ENCODE results near the gene ERCC8. TPM values are rescaled to one million over a fixed set of nuclear protein-coding genes. Genes with fewer than 3 reads are reported as not detected.
"Not testable (repeated sequence)": the region's sequence is repeated elsewhere in the genome, so short reads cannot be mapped to it uniquely, and the experiment has no call there.

ERCC8 gene
- total RNA-seq, 1 donor from 2014 or later, result 34.6 TPM

DNA sequence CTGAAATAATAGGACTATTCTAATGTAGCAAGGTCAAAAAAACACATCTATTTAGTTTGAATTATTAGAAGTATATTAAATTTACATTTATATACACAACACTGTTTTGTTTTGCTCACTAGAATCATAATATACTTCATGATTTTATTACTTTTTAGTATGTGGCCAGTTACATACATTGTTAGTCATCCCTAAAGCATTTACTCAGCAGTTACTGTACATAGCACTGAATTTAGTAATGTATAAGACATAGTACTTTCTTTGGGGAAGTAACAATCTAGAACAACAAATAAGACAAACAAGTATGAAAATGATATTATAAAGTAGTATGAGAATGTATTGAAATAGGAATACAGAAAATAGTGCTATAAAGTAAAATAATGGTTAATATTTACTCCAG lies 28.2 kb downstream of the ERCC8 start:
- no peak for DNase-seq

DNA sequence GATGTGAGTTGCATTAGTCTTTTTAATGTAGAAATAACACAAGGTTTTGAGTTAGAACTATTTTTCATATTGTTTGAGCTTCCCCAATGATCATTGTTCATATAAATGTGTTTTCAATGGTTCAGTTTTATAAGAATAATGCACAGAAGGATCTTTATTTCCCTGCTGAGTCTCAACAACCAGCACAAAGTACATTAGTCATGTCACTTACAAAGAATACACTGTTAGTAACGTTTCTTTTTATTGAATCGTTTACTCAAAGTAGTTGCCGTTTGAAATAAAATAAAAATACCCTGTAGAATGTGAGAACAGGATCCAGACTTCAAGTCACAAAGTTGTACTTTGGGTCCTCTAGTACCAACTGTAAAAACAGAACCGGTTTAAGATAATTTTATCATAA lies 41.5 kb downstream of the ERCC8 start:
- DNase-seq, result no peak

GRCh38 chr5:60896991-60897390 lies 47.9 kb downstream of the ERCC8 start:
- DNase-seq, result no peak

DNA sequence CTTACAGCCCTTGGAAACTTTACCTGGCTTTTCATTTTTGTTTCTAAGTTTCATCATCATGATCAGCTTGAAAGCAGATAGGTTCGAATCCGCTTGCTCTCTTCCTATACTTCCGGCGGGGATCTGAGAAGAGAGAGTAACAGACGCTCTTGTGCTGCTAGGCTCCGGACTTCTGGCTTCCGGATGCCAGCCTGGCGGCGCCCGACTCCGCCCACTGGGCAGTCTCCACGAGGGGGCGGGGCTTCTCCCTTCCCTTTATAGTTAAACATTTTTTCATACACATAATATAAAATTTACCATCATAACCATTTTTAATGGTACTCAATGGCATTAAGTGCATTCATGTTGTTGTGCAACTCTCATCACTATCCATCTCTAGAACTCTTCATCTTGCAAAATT lies 51.3 kb downstream of the ERCC8 start:
- no peak for DNase-seq

DNA sequence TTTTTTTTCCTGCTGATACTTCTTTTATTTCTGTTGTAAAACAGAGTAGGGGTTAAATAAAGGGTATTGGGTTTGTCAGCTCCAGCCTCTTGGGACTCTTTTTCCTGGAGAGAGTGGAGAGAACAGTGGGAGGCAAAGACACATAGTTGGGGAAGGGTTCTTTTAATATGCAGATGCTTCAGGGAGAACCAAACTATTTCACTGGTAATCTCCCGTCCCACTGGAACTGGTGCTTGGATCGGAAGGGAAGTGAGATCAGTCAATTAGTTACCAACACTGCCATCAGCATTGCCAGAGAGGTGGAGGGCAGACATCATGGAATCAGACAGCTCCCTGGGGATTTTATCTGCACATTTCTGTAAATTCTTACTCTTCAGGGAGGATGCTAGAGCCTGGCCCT lies 53.2 kb downstream of the ERCC8 start:
- DNase-seq, result no peak

DNA sequence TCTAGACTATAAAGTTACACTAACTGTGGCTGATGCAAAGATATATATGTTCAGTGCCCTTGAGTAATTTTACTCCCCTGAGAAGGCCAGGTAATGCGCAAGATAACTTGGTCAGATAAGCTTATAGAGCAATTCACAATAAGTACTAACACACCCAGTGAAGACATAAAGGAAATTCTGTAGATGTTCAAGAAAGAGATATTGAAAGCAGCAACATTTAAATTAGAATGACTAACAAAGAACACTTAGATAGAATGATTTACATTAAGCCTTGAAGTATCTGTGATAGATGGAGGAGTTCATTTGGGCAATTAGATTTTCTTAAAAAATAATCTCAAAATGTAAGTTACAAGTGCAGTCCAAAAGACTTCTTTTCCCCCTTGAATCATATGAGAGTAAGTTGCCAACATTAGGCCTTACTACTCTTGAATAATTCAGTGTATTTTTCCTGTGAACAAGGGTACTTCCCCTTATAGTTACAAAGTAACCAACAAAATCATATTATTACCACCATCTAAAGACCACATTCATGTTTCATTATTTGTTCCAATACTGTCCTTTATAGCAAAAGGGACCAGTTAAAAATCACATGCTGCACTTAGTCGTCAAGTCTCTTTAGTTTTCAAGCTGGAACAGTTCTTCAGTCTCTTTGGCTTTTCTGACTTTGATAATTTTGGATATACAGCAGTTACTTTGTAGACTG lies 56.4 kb downstream of the ERCC8 start:
- no peak for DNase-seq

GRCh38 chr5:60887746-60888145 lies 57.1 kb downstream of the ERCC8 start:
- no peak for DNase-seq

DNA sequence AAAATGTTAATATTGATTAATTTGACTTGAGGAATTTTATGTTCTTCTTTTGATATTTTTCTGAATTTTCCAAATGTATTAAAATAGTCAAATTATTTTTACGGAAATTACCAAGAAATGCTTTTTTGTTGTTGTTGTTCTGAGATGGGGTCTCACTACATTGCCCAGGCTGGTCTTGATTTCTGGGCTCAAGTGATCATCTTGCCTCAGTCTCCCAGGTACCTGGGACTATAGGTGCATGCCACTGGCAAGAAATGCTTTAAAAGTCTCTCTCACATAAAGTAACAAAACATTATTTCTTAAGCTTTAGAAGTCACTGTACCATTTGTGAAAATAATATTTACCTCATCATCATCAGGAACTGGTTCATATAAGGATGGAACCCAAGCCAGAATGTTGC lies 57.8 kb downstream of the ERCC8 start:
- DNase-seq, result no peak

GRCh38 chr5:60886158-60886557 lies 58.7 kb downstream of the ERCC8 start:
- DNase-seq, result no peak

DNA sequence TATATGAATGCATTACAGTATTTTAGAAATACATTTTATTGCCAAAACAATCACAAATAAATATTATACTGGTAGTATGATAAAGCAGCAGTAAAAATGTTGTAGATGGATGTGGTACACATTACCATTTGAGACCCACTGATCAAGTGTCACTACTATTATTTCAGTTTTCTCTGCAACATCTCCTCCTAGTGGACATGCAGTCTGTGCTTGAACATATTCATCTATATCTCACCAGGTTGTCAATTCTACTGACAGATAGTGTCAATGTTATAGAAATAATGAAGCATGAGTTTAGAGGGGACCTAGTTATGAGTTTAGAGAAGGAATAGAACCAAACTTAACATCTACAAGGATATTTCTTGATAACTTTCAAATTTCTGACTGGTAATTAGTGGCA lies 61.6 kb downstream of the ERCC8 start:
- no peak for DNase-seq

DNA sequence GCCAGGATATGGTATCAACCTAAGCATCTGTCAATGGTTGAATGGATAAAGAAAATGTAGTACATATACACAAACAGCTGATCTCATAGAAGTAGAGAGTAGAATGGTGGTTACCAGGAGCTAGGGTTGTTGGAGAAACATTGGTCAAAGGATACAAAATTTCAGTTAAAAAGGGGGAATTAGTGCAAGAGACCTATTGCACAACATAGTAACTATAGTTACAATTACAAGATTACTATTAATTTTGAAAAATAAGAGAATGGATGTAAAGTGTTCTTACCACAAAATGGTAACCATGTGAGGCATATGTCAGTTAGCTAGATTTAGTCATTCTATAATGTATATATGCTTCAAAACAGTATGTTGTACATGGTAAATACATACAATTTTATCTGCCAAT lies 72.0 kb downstream of the ERCC8 start:
- DNase-seq, result no peak

- DNase-seq, result no peak
Measured at GRCh38 chr5:60870857-60871256, 74.0 kb downstream of the ERCC8 start.

- not testable (repeated sequence) for DNase-seq
Measured at GRCh38 chr5:60860572-60860971, 84.3 kb downstream of the ERCC8 start.

DNA sequence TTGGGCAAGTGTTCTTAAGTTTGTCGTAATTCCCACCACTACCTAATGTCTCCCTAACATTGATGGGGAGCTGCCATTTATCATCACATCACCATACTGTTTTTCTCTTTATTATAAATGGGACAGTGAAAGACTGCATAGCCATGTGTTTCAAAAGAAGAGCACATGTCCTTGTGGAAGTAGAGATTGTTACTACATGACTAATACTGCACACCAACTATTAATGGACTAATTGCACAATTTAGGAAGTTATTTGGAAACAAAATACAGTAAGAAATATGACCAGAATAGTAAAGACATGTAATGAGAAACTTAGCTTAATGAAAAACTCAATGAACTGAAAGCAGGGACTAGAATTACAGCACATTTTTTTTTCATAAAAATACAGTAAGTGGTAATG lies 88.8 kb downstream of the ERCC8 start:
- DNase-seq, result no peak

DNA sequence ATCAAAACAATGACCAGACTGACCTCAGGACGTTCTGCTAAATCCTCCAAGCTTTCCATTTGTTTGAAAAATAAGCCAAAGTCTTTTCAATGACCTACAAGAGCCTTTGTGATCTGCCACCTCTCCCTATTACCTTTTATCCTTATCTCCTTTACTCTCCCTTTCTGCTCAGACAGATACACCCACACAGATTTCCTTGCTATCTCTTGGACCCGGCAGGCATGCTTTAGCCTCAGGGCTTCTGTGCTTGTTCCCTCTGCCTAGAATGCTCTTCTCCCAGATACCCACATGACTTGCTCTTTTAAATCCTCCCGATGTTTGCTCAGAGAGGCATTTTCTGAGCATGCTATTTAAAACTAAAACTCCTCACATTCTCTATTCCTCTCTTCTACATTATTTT lies 91.9 kb downstream of the ERCC8 start:
- DNase-seq, result no peak

DNA sequence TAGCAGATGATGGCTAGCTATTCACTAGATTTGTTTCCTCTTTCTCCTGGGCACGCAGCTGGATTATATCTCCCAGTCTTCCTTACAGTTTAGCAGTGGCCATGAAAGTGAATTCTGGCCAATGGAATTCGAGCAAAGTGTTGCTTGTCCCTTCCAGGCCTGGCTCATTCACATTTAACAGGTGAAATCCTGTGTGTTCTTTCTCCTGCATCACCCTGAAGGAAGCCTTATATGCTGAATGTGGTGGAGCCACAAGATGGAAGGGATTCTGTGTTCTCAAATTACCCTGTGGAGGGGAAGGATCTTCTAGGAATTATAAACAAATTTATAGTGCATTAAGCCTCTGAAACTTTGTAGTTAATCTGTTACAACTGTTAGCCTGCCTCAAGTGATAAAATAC lies 92.6 kb downstream of the ERCC8 start:
- DNase-seq, result no peak

GRCh38 chr5:60851626-60852025 lies 93.2 kb downstream of the ERCC8 start:
- no peak for DNase-seq

- no peak for DNase-seq
Measured at GRCh38 chr5:60846298-60846697, 98.6 kb downstream of the ERCC8 start.

- DNase-seq, result peak; percentile 52
Measured at GRCh38 chr5:60843936-60844905, 100.6 kb downstream of the ERCC8 start, which contains the start of gene ELOVL7. Gene ELOVL7, minus strand, starts transcription at chr5:60844269. Its CDS starts 56,872 bp downstream, at chr5:60787397.

DNA sequence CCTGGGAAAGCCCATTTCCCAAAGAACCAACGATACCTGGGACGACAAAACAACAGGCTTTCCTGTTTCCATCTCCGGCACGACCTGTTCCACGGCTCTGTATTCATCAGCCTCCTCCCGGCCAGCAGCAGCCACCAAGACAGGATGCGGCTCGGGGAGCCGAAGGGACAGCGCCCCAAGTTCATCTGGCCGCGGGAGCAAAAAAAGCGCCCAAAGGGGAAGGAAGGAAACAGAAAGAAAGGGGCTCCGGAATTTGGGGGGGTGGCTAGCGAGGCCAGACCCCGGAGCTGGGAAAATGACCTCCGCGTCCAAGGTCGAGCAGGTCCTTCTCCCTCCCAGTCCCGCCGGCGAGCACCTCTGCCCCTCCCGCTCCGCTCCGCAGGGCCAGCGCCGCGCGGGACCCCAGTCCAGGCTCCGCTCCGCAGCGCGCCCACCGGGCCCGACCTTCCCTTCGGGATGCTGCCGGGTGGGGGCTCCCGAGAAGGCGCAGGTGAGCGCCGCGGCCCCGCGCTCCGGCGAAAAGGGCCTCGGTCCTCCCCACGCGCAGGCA lies 101.4 kb downstream of the ERCC8 start:
- DNase-seq, result peak; percentile 10

- DNase-seq, result no peak
Measured at GRCh38 chr5:60842871-60843385, 101.9 kb downstream of the ERCC8 start.

GRCh38 chr5:60841361-60841760 lies 103.5 kb downstream of the ERCC8 start:
- no peak for DNase-seq

DNA sequence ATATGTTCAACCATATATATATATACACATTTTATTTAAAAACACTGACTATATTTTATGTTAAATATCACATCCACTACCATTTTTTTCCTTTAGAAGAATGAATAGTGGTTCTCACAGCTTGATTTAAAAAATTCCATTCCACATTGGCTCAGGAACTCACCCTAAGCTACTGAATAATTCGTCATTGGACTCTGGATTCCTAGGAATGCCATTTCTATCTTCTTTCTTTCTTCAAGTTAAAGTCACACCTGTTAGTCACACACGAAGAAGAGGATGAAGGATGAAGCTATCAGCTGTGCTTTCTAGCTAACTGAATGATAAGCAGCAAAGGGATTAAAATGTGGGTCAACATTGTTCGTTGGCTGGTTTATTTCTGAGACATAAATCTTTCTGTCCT lies 108.7 kb downstream of the ERCC8 start:
- DNase-seq, result no peak
